ENCODE data around the gene CERS6. TPM values are rescaled to one million over a fixed set of nuclear protein-coding genes. Genes with fewer than 3 reads are reported as not detected.

CERS6 gene
- total RNA-seq, 1 experiment from 2014 or later: 17.3 TPM

GRCh38 chr2:168715849-168716248 lies 259.8 kb downstream of the CERS6 start:
- no peak overlapping the region for H3K27ac Mint-ChIP-seq
- no peak for DNase-seq (ENCODE audit: low spot score)
- ATAC-seq: no peak
- no peaks in the 10 kb centered on the region for H3K9me3 Mint-ChIP-seq
- peaks cover 2% of the 10 kb centered on the region; the same call in 1 of the 2 replicates for H3K36me3 Mint-ChIP-seq
- ChIA-PET POLR2A (no interaction called here), CTCF (no interaction called here)
- H3K4me3 Mint-ChIP-seq: no peak overlapping the region
- no peak for TF ChIP-seq ZNF532 (CRISPR knock-in tag; IDR thresholded peaks at IDR 0.05; ENCODE audit: borderline replicate concordance)
- no peak for TF ChIP-seq MAX (CRISPR knock-in tag; IDR thresholded peaks at IDR 0.05)
- TF ChIP-seq JUN (CRISPR knock-in tag; IDR thresholded peaks at IDR 0.05): no peak
- H3K4me1 Mint-ChIP-seq: no peaks in the 10 kb centered on the region
- no peaks in the 10 kb centered on the region for H3K27me3 Mint-ChIP-seq (ENCODE audit: low read depth)

- TF ChIP-seq NR1H2 (CRISPR knock-in tag; IDR thresholded peaks at IDR 0.05): no peak
- no peak for TF ChIP-seq PRRX2 (CRISPR knock-in tag; IDR thresholded peaks at IDR 0.05)
- TF ChIP-seq CREB1 (CRISPR knock-in tag; IDR thresholded peaks at IDR 0.05): no peak
- no peak for TF ChIP-seq ZNF121 (CRISPR knock-in tag; IDR thresholded peaks at IDR 0.05)
- no peak for TF ChIP-seq ESRRA (CRISPR knock-in tag; IDR thresholded peaks at IDR 0.05; ENCODE audit: borderline replicate concordance)
- TF ChIP-seq PRDM15 (CRISPR knock-in tag; IDR thresholded peaks at IDR 0.05): no peak
- no peak for TF ChIP-seq ELF4 (CRISPR knock-in tag; IDR thresholded peaks at IDR 0.05; ENCODE audit: low read depth)
- TF ChIP-seq ZNF512 (CRISPR knock-in tag; IDR thresholded peaks at IDR 0.05; ENCODE audit: borderline replicate concordance): no peak
- TF ChIP-seq IRF1 (CRISPR knock-in tag; IDR thresholded peaks at IDR 0.05): no peak
- TF ChIP-seq ZNF532 (CRISPR knock-in tag; IDR thresholded peaks at IDR 0.05; ENCODE audit: borderline replicate concordance): no peak
- TF ChIP-seq GABPB1 (CRISPR knock-in tag; IDR thresholded peaks at IDR 0.05): no peak
- Mint-ChIP-seq H3K4me3 (no peak overlapping the region), H3K27ac (no peak overlapping the region), H3K4me1 (no peaks in the 10 kb centered on the region), H3K27me3 (ENCODE audit: low read depth) (no peaks in the 10 kb centered on the region), H3K36me3 (peaks cover 2% of the 10 kb centered on the region; the same call in 1 of the 2 replicates), H3K9me3 (no peaks in the 10 kb centered on the region)
- no peak for ATAC-seq
- ChIA-PET CTCF (no interaction called here), POLR2A (no interaction called here)
- DNase-seq (ENCODE audit: low spot score): no peak
These were observed 260.8 kb downstream of the CERS6 start for GRCh38 chr2:168716839-168717238.

All from WTC11 (cell line).